ENCODE measurements around the gene CDK10.
"Not testable (repeated sequence)": the region's sequence is repeated elsewhere in the genome, so short reads cannot be mapped to it uniquely, and the experiment has no call there.

CDK10 gene

GRCh38 chr16:89696670-89697128, 10.2 kb downstream of the CDK10 start:
- no peak for DNase-seq

- DNase-seq: no peak
Measured at GRCh38 chr16:89697161-89697615, 10.7 kb downstream of the CDK10 start.

- no peak for DNase-seq
Measured at GRCh38 chr16:89697616-89698331, 11.3 kb downstream of the CDK10 start.

- DNase-seq: not testable (repeated sequence)
Measured at GRCh38 chr16:89698717-89699116, 12.2 kb downstream of the CDK10 start.

DNA sequence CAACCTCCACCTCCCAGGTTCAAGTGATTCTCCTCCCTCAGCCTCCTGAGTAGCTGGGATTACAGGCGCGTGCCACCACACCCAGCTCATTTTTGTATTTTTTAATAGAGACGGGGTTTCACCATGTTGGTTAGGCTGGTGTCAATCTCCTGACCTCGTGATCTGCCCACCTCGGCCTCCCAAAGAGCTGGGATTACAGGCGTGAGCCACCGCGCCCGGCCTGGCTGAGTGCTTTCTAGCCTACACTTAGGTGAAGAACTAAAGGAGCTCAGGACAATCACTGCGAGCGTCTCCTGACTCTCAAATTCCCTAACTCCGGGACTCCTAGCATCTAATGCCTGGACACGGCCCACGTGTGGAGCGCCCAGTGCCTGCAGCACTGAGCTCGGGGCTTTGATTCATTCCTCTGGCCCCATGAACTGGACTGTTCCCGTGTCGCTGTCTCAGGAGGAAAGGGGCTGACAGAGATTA, 13.2 kb downstream of the CDK10 start:
- not testable (repeated sequence) for DNase-seq

DNA sequence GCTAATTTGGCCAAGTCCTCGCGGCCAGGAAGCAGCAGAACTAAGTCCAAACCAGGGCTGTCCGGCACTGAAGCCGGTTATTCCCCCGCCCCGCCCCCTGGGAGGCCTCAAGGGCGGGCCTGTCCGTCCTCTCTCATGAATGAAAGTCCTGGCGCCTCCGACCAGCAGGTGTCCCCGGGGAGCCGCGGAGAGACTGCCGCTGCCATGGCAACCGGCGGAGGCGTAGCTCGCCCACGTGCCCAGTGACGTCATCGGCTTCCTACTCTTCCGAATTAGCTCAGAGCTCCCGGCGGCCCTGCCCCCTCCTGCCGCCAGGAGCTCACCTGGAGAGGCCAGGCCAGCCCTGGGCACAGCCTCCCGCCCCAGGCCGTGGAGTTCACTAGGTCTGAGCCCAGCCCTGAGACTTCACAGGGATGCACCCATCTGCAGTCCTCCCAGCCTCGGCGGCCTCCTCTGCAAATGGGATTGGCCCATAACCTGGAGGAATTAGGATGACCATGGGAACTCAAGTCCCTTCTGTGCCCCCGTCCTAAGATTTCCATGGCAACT, 13.7 kb downstream of the CDK10 start:
- DNase-seq: peak; percentile 97

DNA sequence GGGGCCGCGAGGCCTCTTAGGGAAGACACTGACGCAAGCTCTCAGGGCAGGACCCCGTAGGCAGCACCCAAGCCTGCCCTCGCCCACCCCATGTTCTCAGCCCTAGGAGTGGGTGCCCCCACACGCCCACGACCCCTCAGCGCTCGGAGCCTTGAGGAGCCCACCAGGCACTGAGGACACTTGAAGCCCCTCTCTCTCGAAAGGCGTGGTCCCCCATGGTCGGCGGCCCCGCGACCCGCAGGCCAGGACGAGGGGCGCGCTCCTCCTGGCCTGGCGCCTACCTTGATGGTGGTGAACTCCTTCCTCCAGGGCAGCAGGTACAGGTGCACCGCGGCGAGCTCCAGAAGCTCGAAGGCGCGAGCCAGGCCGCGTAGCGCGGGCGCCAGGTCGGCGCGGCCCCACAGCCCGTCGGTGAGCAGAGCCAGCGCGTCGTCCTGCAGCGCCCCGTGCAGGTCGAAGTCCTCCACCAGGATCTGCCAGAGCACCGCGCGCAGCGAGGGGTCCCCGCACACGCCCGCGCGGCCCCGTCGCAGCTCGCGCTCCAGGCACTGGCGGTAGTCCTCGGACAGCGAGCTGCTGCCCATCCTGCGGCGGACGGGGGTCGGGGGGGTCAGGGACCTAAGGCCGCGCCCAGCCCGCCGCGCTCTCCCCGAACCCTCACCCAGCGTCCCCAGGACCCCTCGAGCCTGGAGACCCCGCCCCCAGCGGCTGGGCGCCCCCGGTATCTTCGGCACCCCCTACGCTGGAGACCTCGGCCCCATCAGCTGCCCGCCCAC, 14.3 kb downstream of the CDK10 start:
- peak in 1 of 2 experiments; percentile 33 for DNase-seq

- DNase-seq: peak; percentile 97
Measured at GRCh38 chr16:89701425-89702406, 15.2 kb downstream of the CDK10 start, which contains the start of gene SPATA2L. SPATA2L (minus strand) TSS chr16:89701705; CDS start chr16:89701232, 473 bp downstream.

DNA sequence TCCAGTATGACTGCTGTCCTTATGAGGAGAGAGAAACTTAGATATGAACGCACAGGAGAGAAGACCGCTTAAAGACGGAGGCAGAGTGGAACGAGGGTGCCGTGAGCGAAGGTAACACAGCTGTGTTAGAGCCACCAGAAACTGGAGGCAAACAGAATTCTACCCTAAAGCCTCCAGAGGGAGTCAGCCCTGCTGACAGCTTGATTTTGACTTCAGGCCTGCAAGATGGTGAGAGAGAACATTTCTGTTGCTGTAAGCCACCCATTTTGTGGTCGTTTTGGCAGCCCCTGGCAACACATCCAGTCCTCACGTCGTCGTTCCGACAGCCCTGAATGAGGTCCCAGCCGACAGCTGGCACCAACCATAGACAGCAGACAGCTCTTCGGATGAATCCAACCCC, 17.8 kb downstream of the CDK10 start:
- no peak for DNase-seq

- DNase-seq: no peak
Measured at GRCh38 chr16:89705006-89705405, 18.5 kb downstream of the CDK10 start.

GRCh38 chr16:89706518-89707260, 20.2 kb downstream of the CDK10 start:
- no peak for DNase-seq

GRCh38 chr16:89707695-89708094, 21.2 kb downstream of the CDK10 start:
- no peak for DNase-seq

- no peak for DNase-seq
Measured at GRCh38 chr16:89708481-89708931, 22.0 kb downstream of the CDK10 start.

- DNase-seq: no peak
Measured at GRCh38 chr16:89709166-89709565, 22.7 kb downstream of the CDK10 start.

DNA sequence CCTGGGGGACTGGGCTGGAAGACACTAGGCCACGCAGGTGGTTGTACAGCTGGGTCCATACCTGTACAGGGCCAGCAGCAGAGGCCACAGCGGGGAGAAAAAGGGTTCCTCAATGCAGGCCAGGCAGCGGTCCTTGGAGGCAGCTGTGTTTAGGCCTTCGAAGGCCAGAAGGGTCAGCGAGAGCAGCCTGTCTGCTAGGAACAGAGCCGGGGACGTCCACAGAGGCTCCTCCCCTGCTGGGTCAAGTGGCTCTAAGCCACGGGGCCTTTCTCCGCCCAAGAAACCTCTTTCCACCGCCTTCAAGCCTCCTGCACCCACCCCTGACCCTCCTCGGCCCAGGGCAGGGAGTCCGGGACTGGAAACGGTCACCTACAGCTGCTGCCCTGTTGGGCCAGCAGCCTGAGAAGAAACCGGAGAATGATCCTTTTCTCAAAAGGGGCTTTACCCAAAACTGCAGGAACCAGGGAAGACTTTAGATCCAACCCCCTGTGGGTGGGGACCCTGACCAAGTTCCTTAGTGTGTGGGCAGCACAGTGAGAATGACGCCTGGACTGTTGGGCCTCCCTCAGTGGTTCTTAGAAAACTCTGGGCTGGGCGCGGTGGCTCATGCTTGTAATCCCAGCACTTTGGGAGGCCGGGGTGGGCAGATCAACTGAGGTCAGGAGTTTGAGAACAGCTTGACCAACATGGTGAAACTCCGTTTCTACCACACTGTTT, 23.4 kb downstream of the CDK10 start:
- no peak for DNase-seq

- DNase-seq: no peak
Measured at GRCh38 chr16:89710709-89711564, 24.4 kb downstream of the CDK10 start.

DNA sequence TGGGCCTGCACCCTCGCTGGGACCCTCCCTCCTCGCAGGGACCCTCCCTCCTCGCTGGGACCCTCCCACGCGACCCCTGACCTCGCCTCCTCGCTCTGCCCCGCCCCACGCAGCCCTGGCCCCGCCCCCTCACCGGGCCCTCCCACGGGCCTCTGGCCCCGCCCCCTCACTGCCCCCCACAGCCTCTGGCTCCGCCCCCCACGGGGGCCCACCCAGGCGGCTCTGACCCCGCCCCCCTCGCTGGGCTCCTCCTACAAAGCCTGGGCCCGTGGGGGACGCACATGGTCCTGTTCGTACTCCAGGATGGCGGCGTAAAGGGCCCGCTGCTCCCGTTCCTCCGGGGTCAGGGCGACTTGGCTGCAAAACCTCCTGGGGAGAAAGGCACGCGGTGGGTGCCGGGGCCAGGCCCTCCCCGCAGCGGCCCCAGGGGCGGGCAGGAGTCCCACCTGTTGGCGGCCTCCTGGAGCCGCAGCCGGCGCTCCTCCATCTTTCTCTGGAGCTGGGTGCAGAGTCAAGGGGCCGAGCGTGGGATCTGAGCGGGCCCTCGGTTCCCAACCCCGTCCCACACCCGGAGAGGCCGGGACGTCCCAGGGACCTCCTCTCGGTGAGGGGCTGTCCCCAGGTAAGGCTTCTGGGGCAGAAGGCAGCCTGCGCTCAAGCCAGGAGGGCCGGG, 25.2 kb downstream of the CDK10 start:
- DNase-seq: peak; percentile 79

GRCh38 chr16:89712274-89712781, 25.8 kb downstream of the CDK10 start:
- no peak for DNase-seq

DNA sequence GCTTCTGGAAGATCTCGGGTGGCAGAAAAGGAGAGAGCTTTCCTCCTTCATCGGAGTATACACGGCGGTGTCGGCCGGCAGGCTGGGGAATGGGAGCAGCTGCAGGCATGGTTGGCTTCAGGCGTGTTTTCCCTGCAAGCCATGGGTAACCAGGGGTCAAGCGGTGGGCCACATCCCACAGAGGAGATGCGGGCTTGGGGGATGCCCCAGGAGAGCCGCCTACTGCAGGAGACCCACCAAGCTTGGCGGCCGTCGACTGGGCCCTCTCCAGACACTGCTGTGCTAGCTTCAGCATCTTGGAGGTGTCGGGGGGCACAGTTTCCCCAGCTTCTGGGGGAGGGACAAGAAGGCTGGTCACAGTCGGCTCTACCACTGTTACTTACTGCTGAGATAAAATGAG, 30.0 kb downstream of the CDK10 start:
- no peak for DNase-seq

All from activated CD4-positive, alpha-beta T cell treated with anti-CD3 and anti-CD28 coated beads, Interleukin-2, amount 50 U/mL, for 4 hours (primary cell).